ENCODE measurements around the gene TTC36.
"Not testable (repeated sequence)": the region's sequence is repeated elsewhere in the genome, so short reads cannot be mapped to it uniquely, and the experiment has no call there.

TTC36 gene

GRCh38 chr11:118527109-118527508 is at the start of gene TTC36:
TSS of gene TTC36 (plus strand) at chr11:118527474. CDS start at chr11:118527495, 21 bp downstream.
- DNase-seq (ENCODE audit: low spot score) = no peak

- DNase-seq (ENCODE audit: low spot score) = not testable (repeated sequence)
Measured at GRCh38 chr11:118481238-118481637, 46.0 kb upstream of the TTC36 start.

GRCh38 chr11:118484405-118484804 is 42.9 kb upstream of the TTC36 start:
- no peak for DNase-seq (ENCODE audit: low spot score)

GRCh38 chr11:118485273-118485672 is 42.0 kb upstream of the TTC36 start:
- DNase-seq (ENCODE audit: low spot score) = no peak

- DNase-seq (ENCODE audit: low spot score) = peak; percentile 66
Measured at GRCh38 chr11:118488480-118489109, 38.7 kb upstream of the TTC36 start.

GRCh38 chr11:118491041-118491440 is 36.2 kb upstream of the TTC36 start:
- no peak for DNase-seq (ENCODE audit: low spot score)

- peak; percentile 86 for DNase-seq (ENCODE audit: low spot score)
Measured at GRCh38 chr11:118497831-118498230, 29.4 kb upstream of the TTC36 start.

GRCh38 chr11:118503216-118503615 is 24.1 kb upstream of the TTC36 start:
- no peak for DNase-seq (ENCODE audit: low spot score)

- no peak for DNase-seq (ENCODE audit: low spot score)
Measured at GRCh38 chr11:118511601-118512000, 15.7 kb upstream of the TTC36 start.

GRCh38 chr11:118514103-118514502 is 13.2 kb upstream of the TTC36 start:
- no peak for DNase-seq (ENCODE audit: low spot score)

GRCh38 chr11:118519549-118519948 is 7.7 kb upstream of the TTC36 start:
- DNase-seq (ENCODE audit: low spot score) = no peak

GRCh38 chr11:118521892-118522311 is 5.4 kb upstream of the TTC36 start:
- DNase-seq (ENCODE audit: low spot score) = no peak

- DNase-seq (ENCODE audit: low spot score) = no peak
Measured at GRCh38 chr11:118522571-118523072, 4.7 kb upstream of the TTC36 start.

GRCh38 chr11:118524356-118524755 is 2.9 kb upstream of the TTC36 start:
- no peak for DNase-seq (ENCODE audit: low spot score)

- DNase-seq (ENCODE audit: low spot score) = no peak
Measured at GRCh38 chr11:118524757-118525470, 2.4 kb upstream of the TTC36 start.

GRCh38 chr11:118526688-118527087 is 586 bp upstream of the TTC36 start:
- DNase-seq (ENCODE audit: low spot score) = no peak

- no peak for DNase-seq (ENCODE audit: low spot score)
Measured at GRCh38 chr11:118528511-118528910, 1.2 kb downstream of the TTC36 start.

- no peak for DNase-seq (ENCODE audit: low spot score)
Measured at GRCh38 chr11:118529584-118530175, 2.4 kb downstream of the TTC36 start.

GRCh38 chr11:118530180-118530682 is 3.0 kb downstream of the TTC36 start:
- DNase-seq (ENCODE audit: low spot score) = no peak

- no peak for DNase-seq (ENCODE audit: low spot score)
Measured at GRCh38 chr11:118530683-118531596, 3.7 kb downstream of the TTC36 start, which contains the start of gene TMEM25. TSS of gene TMEM25 (plus strand) at chr11:118531192. CDS start at chr11:118531802, 610 bp downstream.

- DNase-seq (ENCODE audit: low spot score) = no peak
Measured at GRCh38 chr11:118531597-118532084, 4.4 kb downstream of the TTC36 start.

All from COLO829 (cell line).